ENCODE measurements around the gene SLC12A5.

Gene SLC12A5

GRCh38 chr20:46030284-46031013, 1.4 kb downstream of the SLC12A5 start:
- DNase-seq: no peak

- DNase-seq: no peak
Measured at GRCh38 chr20:46031014-46031569, 2.1 kb downstream of the SLC12A5 start.

- peak; percentile 67 to 84 for DNase-seq
Measured at GRCh38 chr20:46031701-46032254, 2.8 kb downstream of the SLC12A5 start.

- no peak for DNase-seq
Measured at GRCh38 chr20:46034039-46034438, 5.0 kb downstream of the SLC12A5 start.

GRCh38 chr20:46035253-46035652, 6.2 kb downstream of the SLC12A5 start:
- DNase-seq: no peak

GRCh38 chr20:46035713-46036112, 6.7 kb downstream of the SLC12A5 start:
- no peak for DNase-seq

- DNase-seq: no peak
Measured at GRCh38 chr20:46036370-46036769, 7.4 kb downstream of the SLC12A5 start.

GRCh38 chr20:46037036-46037435, 8.0 kb downstream of the SLC12A5 start:
- no peak for DNase-seq

- no peak for DNase-seq
Measured at GRCh38 chr20:46040902-46041535, 12.0 kb downstream of the SLC12A5 start.

- DNase-seq: no peak
Measured at GRCh38 chr20:46043556-46043955, 14.5 kb downstream of the SLC12A5 start.

- DNase-seq: no peak
Measured at GRCh38 chr20:46044896-46045295, 15.9 kb downstream of the SLC12A5 start.

- no peak for DNase-seq
Measured at GRCh38 chr20:46046588-46047310, 17.7 kb downstream of the SLC12A5 start.

GRCh38 chr20:46047821-46048220, 18.8 kb downstream of the SLC12A5 start:
- DNase-seq: no peak

- DNase-seq: no peak
Measured at GRCh38 chr20:46049190-46049589, 20.2 kb downstream of the SLC12A5 start.

GRCh38 chr20:46049815-46050214, 20.8 kb downstream of the SLC12A5 start:
- DNase-seq: no peak

GRCh38 chr20:46050444-46050843, 21.4 kb downstream of the SLC12A5 start:
- DNase-seq: no peak

- no peak for DNase-seq
Measured at GRCh38 chr20:46050885-46051284, 21.9 kb downstream of the SLC12A5 start.

- DNase-seq: peak in 1 of 2 experiments; percentile 35
Measured at GRCh38 chr20:46051556-46052308, 22.7 kb downstream of the SLC12A5 start.

GRCh38 chr20:46053416-46053815, 24.4 kb downstream of the SLC12A5 start:
- DNase-seq: no peak

GRCh38 chr20:46054606-46055005, 25.6 kb downstream of the SLC12A5 start:
- DNase-seq: no peak

GRCh38 chr20:46055269-46055668, 26.3 kb downstream of the SLC12A5 start:
- DNase-seq: no peak

- DNase-seq: no peak
Measured at GRCh38 chr20:46056027-46056833, 27.2 kb downstream of the SLC12A5 start.

Data from NCI-H446 (cell line).